Vagina (tissue), 2 donors: Measurements from ENCODE around the gene GNE. TPM values are rescaled to one million over a fixed set of nuclear protein-coding genes. Genes with fewer than 3 reads are reported as not detected.

Source experiments
- DNase-seq, 2 donors: peaks; one replicate each; pipeline ENCODE4 v3.0.0-alpha.2; 2017; ENCODE audit errors: extremely low spot score in 2 of 2
- H3K27ac ChIP-seq: fragments of 200-600 bp; sonication (generic); one replicate; pipeline ENCODE4 v1.5.1; 2019
- H3K27me3 ChIP-seq: fragments of 200-600 bp; sonication (generic); one replicate; pipeline ENCODE4 v1.5.1; 2019
- H3K36me3 ChIP-seq, 2 donors: fragments of 200-600 bp; sonication (generic); one replicate each; pipeline ENCODE4 v1.5.1; 2017 to 2019
- H3K4me1 ChIP-seq: fragments of 200-600 bp; sonication (generic); one replicate; pipeline ENCODE4 v1.5.1; 2019
- H3K4me3 ChIP-seq, 2 donors: fragments of 200-600 bp; sonication (generic); 1 replicate in 1 of 2; 2 replicates in 1 of 2; pipeline ENCODE4 v1.5.1; 2016 to 2019
- H3K9me3 ChIP-seq: fragments of 200-600 bp; sonication (generic); one replicate; pipeline ENCODE4 v1.5.1; 2019
- CTCF ChIP-seq, 3 experiments: fragments of 450-650 bp in 2 of 3; fragments of 200-600 bp in 1 of 3; sonication (generic) in 1 of 3; IDR thresholded peaks; one replicate each; pipeline ENCODE4 v1.5.1; 2017 to 2019; ENCODE audit warnings: antibody characterized with exemption in 3 of 3, mild to moderate bottlenecking in 2 of 3, moderate library complexity in 2 of 3
- POLR2A ChIP-seq, 2 donors: fragments of 450-650 bp; IDR thresholded peaks; one replicate each; pipeline ENCODE4 v1.6.1; 2017; ENCODE audit warnings: antibody characterized with exemption in 2 of 2, mild to moderate bottlenecking in 2 of 2, moderate library complexity in 2 of 2
- POLR2AphosphoS5 ChIP-seq, 2 donors: sonication (generic); formaldehyde crosslinking; IDR thresholded peaks; one replicate each; pipeline ENCODE4 v1.9.0; 2017; ENCODE audit warnings: antibody characterized with exemption in 2 of 2, mild to moderate bottlenecking in 2 of 2, low read depth in 1 of 2; ENCODE audit not compliant: insufficient read depth in 1 of 2
- intact Hi-C: fragments of 100-400 bp; cut with DNase I; formaldehyde crosslinking; loops from one replicate; pipeline ENCODE4 v1.15.1; 2023
- total RNA-seq: library from RNA; depleted of rRNA; stranded (reverse); fragments of >200 nt; gene quantifications from one replicate; pipeline ENCODE4 v1.2.3, GENCODE V29; 2016

Gene GNE
- total RNA-seq, 1 donor from 2014 or later = 16.0 TPM

- H3K9me3 ChIP-seq = peaks cover under 1% of the 10 kb centered on the region
- no peak overlapping the region for H3K4me3 ChIP-seq
- H3K4me1 ChIP-seq = peaks cover 11% of the 10 kb centered on the region
- peaks cover 0 to 72% of the 10 kb centered on the region in 2 donors for H3K36me3 ChIP-seq
- peak overlapping the region; percentile 9 for H3K27ac ChIP-seq
- intact Hi-C loops = no loop called here
- DNase-seq = no peak
- no peaks in the 10 kb centered on the region for H3K27me3 ChIP-seq
- no peak for TF ChIP-seq POLR2AphosphoS5 (IDR thresholded peaks at IDR 0.05; ENCODE audit: insufficient read depth in 1 of 2, low read depth in 1 of 2)
- no peak for TF ChIP-seq CTCF (IDR thresholded peaks at IDR 0.05)
- TF ChIP-seq POLR2A (IDR thresholded peaks at IDR 0.05) = no peak
These were observed 40.8 kb downstream of the GNE start for GRCh38 chr9:36217256-36217968.

GRCh38 chr9:36214571-36214970, 43.7 kb downstream of the GNE start:
- DNase-seq = no peak
- Histone ChIP-seq H3K9me3 (no peaks in the 10 kb centered on the region), H3K27me3 (no peaks in the 10 kb centered on the region), H3K4me3 (no peak overlapping the region), H3K36me3 (peaks cover 0 to 71% of the 10 kb centered on the region in 2 donors), H3K27ac (no peak overlapping the region), H3K4me1 (peaks cover 17% of the 10 kb centered on the region)
- TF ChIP-seq CTCF (IDR thresholded peaks at IDR 0.05) = no peak
- TF ChIP-seq POLR2A (IDR thresholded peaks at IDR 0.05) = no peak
- TF ChIP-seq POLR2AphosphoS5 (IDR thresholded peaks at IDR 0.05; ENCODE audit: insufficient read depth in 1 of 2, low read depth in 1 of 2) = no peak
- intact Hi-C loops = no loop called here

- no peak for DNase-seq
- Histone ChIP-seq H3K4me1 (peaks cover 17% of the 10 kb centered on the region), H3K9me3 (no peaks in the 10 kb centered on the region), H3K4me3 (no peak overlapping the region), H3K27ac (no peak overlapping the region), H3K36me3 (peaks cover 0 to 71% of the 10 kb centered on the region in 2 donors), H3K27me3 (no peaks in the 10 kb centered on the region)
- intact Hi-C loops = no loop called here
- TF ChIP-seq POLR2AphosphoS5 (IDR thresholded peaks at IDR 0.05; ENCODE audit: insufficient read depth in 1 of 2, low read depth in 1 of 2) (no peak), CTCF (IDR thresholded peaks at IDR 0.05) (no peak), POLR2A (IDR thresholded peaks at IDR 0.05) (no peak)
These were observed 44.3 kb downstream of the GNE start for GRCh38 chr9:36213989-36214388.

GRCh38 chr9:36213387-36213786, 44.9 kb downstream of the GNE start:
- H3K27me3 ChIP-seq = no peaks in the 10 kb centered on the region
- H3K27ac ChIP-seq = no peak overlapping the region
- H3K4me3 ChIP-seq = no peak overlapping the region
- no peak for TF ChIP-seq CTCF (IDR thresholded peaks at IDR 0.05)
- TF ChIP-seq POLR2A (IDR thresholded peaks at IDR 0.05) = no peak
- no peak for TF ChIP-seq POLR2AphosphoS5 (IDR thresholded peaks at IDR 0.05; ENCODE audit: insufficient read depth in 1 of 2, low read depth in 1 of 2)
- peaks cover 0 to 70% of the 10 kb centered on the region in 2 donors for H3K36me3 ChIP-seq
- peaks cover 19% of the 10 kb centered on the region for H3K4me1 ChIP-seq
- DNase-seq = no peak
- intact Hi-C loops = no loop called here
- H3K9me3 ChIP-seq = no peaks in the 10 kb centered on the region

GRCh38 chr9:36211510-36211909, 46.7 kb downstream of the GNE start:
- Histone ChIP-seq H3K4me3 (no peak overlapping the region), H3K4me1 (peaks cover 34% of the 10 kb centered on the region), H3K9me3 (no peaks in the 10 kb centered on the region), H3K36me3 (peaks cover 0 to 73% of the 10 kb centered on the region in 2 donors), H3K27ac (no peak overlapping the region), H3K27me3 (no peaks in the 10 kb centered on the region)
- intact Hi-C loops = no loop called here
- TF ChIP-seq POLR2A (IDR thresholded peaks at IDR 0.05) (no peak), CTCF (IDR thresholded peaks at IDR 0.05) (no peak), POLR2AphosphoS5 (IDR thresholded peaks at IDR 0.05; ENCODE audit: insufficient read depth in 1 of 2, low read depth in 1 of 2) (no peak)
- no peak for DNase-seq
